Endothelial cell of umbilical vein (primary cell): Measurements from ENCODE around the gene MANBA. TPM values are rescaled to one million over a fixed set of nuclear protein-coding genes. Genes with fewer than 3 reads are reported as not detected.

Experiments used
- BruUV-seq: library from RNA; stranded (reverse); fragments of 400-500 nt; replicated peaks from 2 replicates; lab custom pipeline; 2021; lab: Mats Ljungman, UMichigan
- CTCF ChIA-PET: fragments of 300-600, 350-600 bp; sonication (Branson Sonifier 250); formaldehyde crosslinking; loops from one replicate; lab custom pipeline; 2021; ENCODE audit warnings: antibody characterized with exemption, inconsistent platforms; lab: Charles Lee
- POLR2A ChIA-PET: fragments of 300-600, 350-600 bp; sonication (Branson Sonifier 250); formaldehyde crosslinking; loops from one replicate; lab custom pipeline; 2021; ENCODE audit warnings: antibody characterized with exemption, inconsistent platforms; lab: Charles Lee
- DNase-seq: peaks from one replicate; pipeline ENCODE4 v3.0.0-alpha.2; 2011; ENCODE audit warnings: low read depth, low spot score
- FAIRE-seq: peaks from 2 replicates; lab custom pipeline; 2011; peaks lifted over from hg19 to GRCh38; lab: Jason Lieb, UNC
- H2AFZ ChIP-seq: 2 replicates; pipeline ENCODE4 v1.6.0; 2012; ENCODE audit warnings: low read depth, low read length, control low read depth, inconsistent platforms
- H3K27ac ChIP-seq: 2 replicates; pipeline ENCODE4 v1.5.1; 2011; ENCODE audit warnings: low read depth, mild to moderate bottlenecking, control low read depth, low read length, moderate library complexity; ENCODE audit not compliant: insufficient read depth
- H3K27me3 ChIP-seq, 2 experiments: 2 replicates each; pipeline versions ENCODE4 v1.6.0 to v1.6.1; 2011; ENCODE audit warnings: low read length in 2 of 2, mixed read lengths in 1 of 2; ENCODE audit not compliant: control insufficient read depth in 2 of 2, insufficient read depth in 2 of 2
- H3K36me3 ChIP-seq, 2 experiments: 2 replicates in 1 of 2; 3 replicates in 1 of 2; pipeline ENCODE4 v1.5.1; 2011; ENCODE audit warnings: low read length in 2 of 2, mild to moderate bottlenecking in 1 of 2, moderate library complexity in 1 of 2; ENCODE audit not compliant: control insufficient read depth in 2 of 2, insufficient read depth in 2 of 2; ENCODE audit errors: extremely low read depth in 1 of 2
- H3K4me1 ChIP-seq: 3 replicates; pipeline ENCODE4 v1.5.1; 2011; ENCODE audit warnings: mild to moderate bottlenecking, low read length; ENCODE audit not compliant: control insufficient read depth, insufficient read depth; ENCODE audit errors: extremely low read depth
- H3K4me2 ChIP-seq: 2 replicates; pipeline ENCODE4 v1.6.1; 2011; ENCODE audit warnings: low read length, control low read depth, mixed read lengths; ENCODE audit not compliant: insufficient read depth
- H3K4me3 ChIP-seq, 3 experiments: fragments of 200-600 bp in 1 of 3; sonication (generic), shearing (Covaris generic) in 1 of 3; replicated peaks in 1 of 3; 2 replicates each; pipeline ENCODE4 v1.5.1; 2011 to 2016; ENCODE audit warnings: control low read depth in 3 of 3, low read length in 3 of 3, mild to moderate bottlenecking in 2 of 3, inconsistent platforms in 1 of 3, low read depth in 1 of 3, moderate library complexity in 1 of 3; ENCODE audit not compliant: insufficient read depth in 1 of 3
- H3K79me2 ChIP-seq: 2 replicates; pipeline ENCODE4 v1.6.0; 2012; ENCODE audit warnings: low read length, inconsistent platforms; ENCODE audit not compliant: control insufficient read depth, insufficient read depth
- H3K9ac ChIP-seq: replicated peaks from 2 replicates; pipeline ENCODE3; 2011; ENCODE audit warnings: low read length, control low read depth; ENCODE audit not compliant: insufficient read depth; ENCODE audit errors: extremely low read depth
- H3K9me1 ChIP-seq: replicated peaks from 3 replicates; pipeline ENCODE4 v1.6.0; 2011; ENCODE audit warnings: mild to moderate bottlenecking, low read length; ENCODE audit not compliant: control insufficient read depth, insufficient read depth; ENCODE audit errors: extremely low read depth
- H3K9me3 ChIP-seq: replicated peaks from 2 replicates; pipeline ENCODE4 v1.5.1; 2012; ENCODE audit warnings: low read length, inconsistent platforms; ENCODE audit not compliant: control insufficient read depth, insufficient read depth
- H4K20me1 ChIP-seq: replicated peaks from 2 replicates; pipeline ENCODE3; 2011; ENCODE audit warnings: mild to moderate bottlenecking, low read length; ENCODE audit not compliant: control insufficient read depth, insufficient read depth; ENCODE audit errors: extremely low read depth
- EZH2 ChIP-seq: IDR thresholded peaks from 2 replicates; pipeline ENCODE4 v1.6.1; 2012; ENCODE audit warnings: borderline replicate concordance, low read depth, mild to moderate bottlenecking, moderate library complexity, low read length, inconsistent platforms; ENCODE audit not compliant: severe bottlenecking
- FOS ChIP-seq: IDR thresholded peaks from 2 replicates; pipeline ENCODE4 v1.6.1; 2011; ENCODE audit warnings: mild to moderate bottlenecking, low read length, moderate library complexity, borderline replicate concordance; ENCODE audit not compliant: insufficient read depth
- GATA2 ChIP-seq: IDR thresholded peaks from 2 replicates; pipeline ENCODE4 v1.7.0; 2011; ENCODE audit warnings: low read depth, mild to moderate bottlenecking, moderate library complexity, mixed read lengths, low read length; ENCODE audit not compliant: insufficient read length, insufficient read depth
- JUN ChIP-seq: IDR thresholded peaks from 2 replicates; pipeline ENCODE4 v1.6.1; 2011; ENCODE audit warnings: borderline replicate concordance, low read depth; ENCODE audit not compliant: insufficient read length, insufficient read depth
- MYC ChIP-seq: IDR thresholded peaks from one replicate; pipeline ENCODE4 v1.6.1; 2011; ENCODE audit warnings: mild to moderate bottlenecking, low read depth, low read length
- POLR2A ChIP-seq: IDR thresholded peaks from 2 replicates; pipeline ENCODE4 v1.6.1; 2012; ENCODE audit warnings: low read depth, mild to moderate bottlenecking, control low read depth, low read length
- POLR2AphosphoS5 ChIP-seq: IDR thresholded peaks from 2 replicates; pipeline ENCODE4 v1.6.1; 2012; ENCODE audit warnings: low read depth, mild to moderate bottlenecking, control low read depth, low read length, moderate library complexity; ENCODE audit not compliant: insufficient read depth
- dilution Hi-C: fragments of 300-500 bp; cut with MboI; formaldehyde crosslinking; loops from one replicate; pipeline ENCODE4 v1.15.0; 2019; ENCODE audit warnings: low sequenced_read_pairs; ENCODE audit not compliant: extremely low pct_ligation_motif_present
- intact Hi-C: fragments of 100-400 bp; cut with micrococcal nuclease; formaldehyde crosslinking; loops from one replicate; pipeline ENCODE4 v1.10.0; 2022
- polyA plus RNA-seq, 4 experiments: library from polyadenylated mRNA; depleted of rRNA in 3 of 4; stranded (reverse) in 3 of 4; unstranded in 1 of 4; fragments of >200 nt; gene quantifications; 2 replicates each; pipeline versions ENCODE4 v1.2.1 to v1.2.3, GENCODE V29; 2011 to 2012; ENCODE audit warnings: missing spikeins in 1 of 4
- total RNA-seq: library from RNA; stranded (reverse); gene quantifications from 2 replicates; pipeline ENCODE4 v1.2.3, GENCODE V29; 2021
- TF ChIP-seq, protein P1 (sequence below), 2 donors: IDR thresholded peaks; 1 replicate in 1 of 2; 2 replicates in 1 of 2; pipeline ENCODE4 v1.5.1; 2011; ENCODE audit warnings: low read length in 2 of 2, mild to moderate bottlenecking in 2 of 2, moderate library complexity in 2 of 2, control low read depth in 1 of 2, inconsistent platforms in 1 of 2, low read depth in 1 of 2; ENCODE audit not compliant: insufficient read depth in 1 of 2; ENCODE audit errors: extremely low read depth in 1 of 2
- TF ChIP-seq, protein P2 (sequence below): IDR thresholded peaks from 2 replicates; pipeline ENCODE4 v1.6.1; 2011; ENCODE audit not compliant: insufficient read depth, insufficient read length

Gene MANBA
- total and polyA plus RNA-seq, 2 donors (not counting 3 experiments of a cell fraction or from before 2014, with no cell fraction given), result 5.6 to 7.7 TPM

DNA sequence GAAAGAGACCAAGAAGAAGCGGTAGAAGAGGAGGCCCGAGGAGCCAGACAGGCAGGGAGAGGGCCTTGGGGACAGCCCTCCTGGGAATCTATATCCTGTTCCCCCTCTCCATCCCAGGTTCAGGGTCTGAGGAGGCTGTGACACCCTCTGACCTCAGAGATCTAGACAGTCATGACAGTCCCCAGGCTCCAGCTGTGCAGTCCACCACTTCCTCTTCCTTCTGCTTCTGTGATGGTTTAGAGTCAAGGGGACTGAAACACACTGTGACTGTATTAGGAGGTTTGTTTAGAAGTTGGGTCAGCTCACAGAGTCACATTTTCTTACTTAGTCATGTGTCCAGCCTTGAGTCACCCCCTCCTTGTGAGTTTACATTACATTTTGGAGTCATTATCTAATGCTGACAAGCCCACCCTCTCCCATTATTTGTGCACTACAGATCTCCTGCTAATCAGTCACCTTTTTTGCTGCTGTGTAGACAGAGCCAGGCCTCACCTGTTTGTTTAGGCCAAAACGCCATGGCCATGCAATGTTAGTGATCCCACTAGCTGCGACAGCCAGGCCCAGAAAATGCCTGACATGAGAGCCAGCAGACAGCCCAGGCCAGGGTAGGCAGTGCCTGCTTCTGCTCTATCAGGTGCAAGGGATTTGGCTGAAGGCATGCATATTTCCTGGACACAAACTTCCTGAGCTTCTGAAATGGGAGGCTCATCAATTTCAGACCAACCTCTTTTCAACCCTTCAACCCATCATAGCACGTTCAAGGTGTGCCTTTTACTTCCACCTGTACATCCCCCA is 26.0 kb downstream of the MANBA start:
- no peak overlapping the region for H2AFZ ChIP-seq
- no peak overlapping the region for H3K27ac ChIP-seq
- ChIA-PET CTCF (no interaction called here), POLR2A (no interaction called here)
- dilution Hi-C loops, result no loop called here
- TF ChIP-seq POLR2AphosphoS5 (no peak), FOS (no peak), JUN (no peak), MYC (no peak), EZH2 (no peak), POLR2A (no peak), GATA2 (no peak)
- TF ChIP-seq, protein P1, sequence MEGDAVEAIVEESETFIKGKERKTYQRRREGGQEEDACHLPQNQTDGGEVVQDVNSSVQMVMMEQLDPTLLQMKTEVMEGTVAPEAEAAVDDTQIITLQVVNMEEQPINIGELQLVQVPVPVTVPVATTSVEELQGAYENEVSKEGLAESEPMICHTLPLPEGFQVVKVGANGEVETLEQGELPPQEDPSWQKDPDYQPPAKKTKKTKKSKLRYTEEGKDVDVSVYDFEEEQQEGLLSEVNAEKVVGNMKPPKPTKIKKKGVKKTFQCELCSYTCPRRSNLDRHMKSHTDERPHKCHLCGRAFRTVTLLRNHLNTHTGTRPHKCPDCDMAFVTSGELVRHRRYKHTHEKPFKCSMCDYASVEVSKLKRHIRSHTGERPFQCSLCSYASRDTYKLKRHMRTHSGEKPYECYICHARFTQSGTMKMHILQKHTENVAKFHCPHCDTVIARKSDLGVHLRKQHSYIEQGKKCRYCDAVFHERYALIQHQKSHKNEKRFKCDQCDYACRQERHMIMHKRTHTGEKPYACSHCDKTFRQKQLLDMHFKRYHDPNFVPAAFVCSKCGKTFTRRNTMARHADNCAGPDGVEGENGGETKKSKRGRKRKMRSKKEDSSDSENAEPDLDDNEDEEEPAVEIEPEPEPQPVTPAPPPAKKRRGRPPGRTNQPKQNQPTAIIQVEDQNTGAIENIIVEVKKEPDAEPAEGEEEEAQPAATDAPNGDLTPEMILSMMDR (IDR thresholded peaks at IDR 0.05; ENCODE audit: extremely low read depth in 1 of 2, insufficient read depth in 1 of 2, low read depth in 1 of 2, low read length in 2 of 2), result no peak
- TF ChIP-seq, protein P2, sequence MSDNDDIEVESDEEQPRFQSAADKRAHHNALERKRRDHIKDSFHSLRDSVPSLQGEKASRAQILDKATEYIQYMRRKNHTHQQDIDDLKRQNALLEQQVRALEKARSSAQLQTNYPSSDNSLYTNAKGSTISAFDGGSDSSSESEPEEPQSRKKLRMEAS, result no peak
- H3K27me3 ChIP-seq, result no peaks in the 10 kb centered on the region
- DNase-seq, result no peak
- H3K4me2 ChIP-seq, result no peak overlapping the region
- no peaks in the 10 kb centered on the region for H3K4me1 ChIP-seq
- H4K20me1 ChIP-seq, result no peaks in the 10 kb centered on the region
- BruUV-seq, result no TSS peak
- no peak for FAIRE-seq
- no peaks in the 10 kb centered on the region for H3K9me3 ChIP-seq
- H3K36me3 ChIP-seq, result no peaks in the 10 kb centered on the region
- H3K79me2 ChIP-seq, result no peaks in the 10 kb centered on the region
- no peak overlapping the region for H3K4me3 ChIP-seq
- no peak overlapping the region for H3K9ac ChIP-seq
- no peaks in the 10 kb centered on the region for H3K9me1 ChIP-seq
- intact Hi-C loops, result no loop called here
